NB4 (cell line): Measurements from ENCODE around the gene DSTN.

Experiments
- POLR2A ChIP-seq: IDR thresholded peaks from 2 replicates; pipeline ENCODE4 v1.6.1; 2011; ENCODE audit warnings: mild to moderate bottlenecking; ENCODE audit not compliant: insufficient read length; ENCODE audit errors: extremely low read depth
- TF ChIP-seq, protein P1 (sequence below): IDR thresholded peaks from one replicate; pipeline ENCODE4 v1.5.1; 2012; ENCODE audit warnings: low read depth, low read length

DNA sequence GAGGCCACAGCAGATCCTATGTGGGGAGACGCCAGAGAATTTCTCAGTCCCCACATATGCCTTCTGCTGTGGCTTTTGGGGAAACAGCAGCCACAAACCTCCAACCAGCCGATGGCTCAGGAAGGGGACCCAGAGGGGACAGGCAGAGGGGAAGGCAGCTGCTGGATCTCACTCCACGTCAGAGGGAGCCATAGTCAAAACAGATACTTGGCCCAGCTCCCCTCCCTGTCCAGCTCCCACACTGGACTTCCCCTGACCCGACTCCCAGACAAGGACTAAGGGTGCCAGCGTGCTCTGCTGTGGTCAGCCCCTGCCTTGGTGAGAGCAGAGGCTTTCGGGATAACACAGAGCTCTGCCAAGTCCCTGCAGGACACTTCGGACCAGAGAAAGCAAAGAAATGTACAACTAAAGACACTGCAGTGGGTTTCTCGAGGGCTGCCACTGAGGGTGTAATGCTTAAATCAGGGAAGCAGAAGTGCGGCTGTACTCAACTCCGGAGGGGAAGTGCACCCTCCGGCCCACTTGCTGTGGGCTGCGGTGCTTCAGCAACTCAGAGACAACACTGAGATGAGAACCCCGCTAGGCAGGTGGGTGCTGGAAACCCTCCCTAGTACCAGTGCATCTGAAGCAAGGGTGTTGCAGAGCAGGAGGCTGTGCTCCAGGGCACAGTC lies 64.9 kb downstream of the DSTN start:
- TF ChIP-seq, protein P1, sequence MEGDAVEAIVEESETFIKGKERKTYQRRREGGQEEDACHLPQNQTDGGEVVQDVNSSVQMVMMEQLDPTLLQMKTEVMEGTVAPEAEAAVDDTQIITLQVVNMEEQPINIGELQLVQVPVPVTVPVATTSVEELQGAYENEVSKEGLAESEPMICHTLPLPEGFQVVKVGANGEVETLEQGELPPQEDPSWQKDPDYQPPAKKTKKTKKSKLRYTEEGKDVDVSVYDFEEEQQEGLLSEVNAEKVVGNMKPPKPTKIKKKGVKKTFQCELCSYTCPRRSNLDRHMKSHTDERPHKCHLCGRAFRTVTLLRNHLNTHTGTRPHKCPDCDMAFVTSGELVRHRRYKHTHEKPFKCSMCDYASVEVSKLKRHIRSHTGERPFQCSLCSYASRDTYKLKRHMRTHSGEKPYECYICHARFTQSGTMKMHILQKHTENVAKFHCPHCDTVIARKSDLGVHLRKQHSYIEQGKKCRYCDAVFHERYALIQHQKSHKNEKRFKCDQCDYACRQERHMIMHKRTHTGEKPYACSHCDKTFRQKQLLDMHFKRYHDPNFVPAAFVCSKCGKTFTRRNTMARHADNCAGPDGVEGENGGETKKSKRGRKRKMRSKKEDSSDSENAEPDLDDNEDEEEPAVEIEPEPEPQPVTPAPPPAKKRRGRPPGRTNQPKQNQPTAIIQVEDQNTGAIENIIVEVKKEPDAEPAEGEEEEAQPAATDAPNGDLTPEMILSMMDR, result no peak
- TF ChIP-seq POLR2A, result no peak
